T-helper 2 cell treated with Interferon-gamma antibody and Interleukin-4, amounts not matched to agents 100 ng/mL and 5 ng/mL, for 36 hours (primary cell): ENCODE measurements around the gene RXRA. TPM values are rescaled to one million over a fixed set of nuclear protein-coding genes. Genes with fewer than 3 reads are reported as not detected.

Source experiments
- intact Hi-C: fragments of 100-400 bp; cut with micrococcal nuclease; formaldehyde crosslinking; loops from one replicate; pipeline ENCODE4 v1.15.1; 2023
- total RNA-seq: library from RNA; stranded (reverse); gene quantifications from 2 replicates; pipeline ENCODE4 v1.2.3, GENCODE V29; 2022

Gene RXRA
- total RNA-seq, 1 donor from 2014 or later = 6.6 TPM

DNA sequence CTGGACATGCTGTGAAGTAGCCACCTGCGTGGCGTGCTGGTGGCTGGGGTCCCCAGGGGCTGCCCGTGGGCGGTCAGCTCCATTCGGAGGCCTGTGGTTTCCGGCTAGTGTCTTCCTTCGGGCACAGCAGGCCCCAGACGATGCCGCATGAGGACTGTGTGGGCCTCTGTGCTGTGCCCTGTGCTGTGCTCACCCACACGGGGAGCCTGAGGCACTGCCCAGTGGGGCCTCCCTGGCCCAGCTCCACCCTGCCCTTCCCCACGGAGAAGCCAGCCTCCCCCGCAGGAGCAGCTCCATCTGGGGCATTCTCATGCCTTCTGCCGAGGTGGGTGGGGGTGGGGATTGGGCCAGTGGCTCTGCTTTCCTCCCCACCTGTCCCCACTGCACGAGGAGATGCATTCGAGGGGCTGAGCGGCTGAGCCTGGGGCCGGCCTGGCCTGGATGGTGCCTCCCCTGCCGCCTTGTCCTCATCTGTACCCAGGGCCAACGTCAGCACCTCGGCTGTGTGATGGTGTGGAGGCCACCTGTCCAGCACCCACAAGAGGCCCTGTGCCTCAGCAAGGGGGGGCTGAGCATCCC lies 24.2 kb downstream of the RXRA start:
- intact Hi-C loops = no loop called here

DNA sequence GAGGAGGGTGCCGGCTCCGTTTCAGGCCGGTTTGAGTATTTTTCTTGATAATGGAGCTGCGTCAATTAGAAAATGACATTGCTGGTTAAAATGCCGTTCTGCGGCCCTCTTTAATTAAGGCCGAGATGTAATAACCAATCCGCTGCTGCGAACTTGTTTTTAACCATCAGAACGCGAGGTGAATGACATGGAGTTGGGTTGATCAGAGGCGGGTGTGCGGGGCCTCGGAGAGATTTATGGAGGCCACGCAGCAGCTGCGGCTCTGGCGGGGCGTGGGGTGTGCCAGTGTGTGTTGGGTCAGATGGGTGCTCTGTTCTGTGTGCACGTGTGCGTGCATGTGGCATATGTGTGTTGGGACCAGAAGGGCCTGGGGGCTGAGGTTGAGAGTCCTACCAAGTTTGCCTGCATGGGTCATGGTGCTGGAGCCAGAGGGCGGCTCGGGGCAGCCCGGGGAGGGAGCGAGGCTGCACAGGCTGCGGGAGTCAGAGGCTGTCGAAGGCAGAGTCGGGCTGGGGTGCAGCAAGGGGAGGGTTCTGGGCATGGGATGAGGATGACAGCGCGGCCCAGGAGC lies 25.4 kb downstream of the RXRA start:
- intact Hi-C loops = no loop called here

GRCh38 chr9:134352247-134352933 lies 26.1 kb downstream of the RXRA start:
- intact Hi-C loops = no loop called here

DNA sequence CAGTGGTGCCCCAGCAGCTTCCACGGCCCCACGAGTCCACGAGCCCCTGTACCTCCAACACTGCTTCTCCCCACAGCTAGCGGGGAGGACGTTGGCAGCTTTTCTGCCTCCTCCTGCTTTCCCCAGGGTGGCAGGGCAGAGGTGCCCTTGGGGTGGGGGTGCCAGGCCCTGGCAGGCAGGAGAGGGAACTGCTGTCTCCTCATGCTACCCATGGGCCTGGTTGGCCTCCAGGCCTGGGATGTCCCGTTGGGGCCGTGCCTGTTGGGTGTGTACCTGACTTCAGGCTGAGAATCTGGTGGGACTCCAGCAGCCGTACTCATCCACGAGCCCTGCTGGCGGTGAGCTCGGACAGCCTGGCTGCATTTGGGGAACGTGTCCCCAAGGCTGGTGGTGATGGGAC lies 27.3 kb downstream of the RXRA start:
- intact Hi-C loops = no loop called here

- intact Hi-C loops = no loop called here
These were observed 28.9 kb downstream of the RXRA start for GRCh38 chr9:134355158-134355557.

DNA sequence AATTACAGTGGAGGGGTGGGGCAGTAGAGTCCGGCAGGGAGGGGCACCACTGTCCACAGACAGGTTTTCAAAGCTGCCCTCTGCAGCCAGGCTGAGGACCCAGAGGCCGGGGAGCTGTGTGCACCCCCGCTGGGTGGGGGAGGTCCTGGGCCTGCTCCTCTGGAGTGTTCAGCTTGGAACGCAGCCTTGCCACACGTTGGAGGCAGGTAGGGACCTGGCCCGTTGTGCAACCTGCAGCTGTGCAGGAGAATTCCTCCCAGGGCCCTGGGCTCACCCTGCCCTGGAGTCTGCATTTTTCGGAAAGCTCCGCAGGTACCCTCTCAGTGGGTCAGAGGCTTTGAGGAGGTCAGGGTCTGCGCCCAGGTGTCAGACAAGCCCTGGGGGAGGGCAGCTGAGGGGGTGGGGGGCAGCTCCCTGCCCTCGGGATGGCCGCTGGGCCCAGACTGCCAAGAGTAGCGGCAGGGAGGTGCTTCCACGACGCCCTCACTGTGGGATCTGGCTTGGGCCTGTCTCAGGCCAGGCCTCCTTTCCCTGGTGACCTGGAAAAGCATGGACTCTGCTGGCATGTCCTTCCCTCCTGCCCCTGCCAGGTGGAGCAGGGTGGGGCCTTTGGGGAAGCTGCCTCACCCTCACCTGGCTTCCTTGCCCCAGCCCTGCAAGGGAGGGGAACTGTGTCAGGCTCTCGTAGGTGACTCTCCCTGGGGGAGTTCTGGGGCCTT lies 29.5 kb downstream of the RXRA start:
- intact Hi-C loops = no loop called here

- intact Hi-C loops = no loop called here
These were observed 30.5 kb downstream of the RXRA start for GRCh38 chr9:134356496-134357470.

DNA sequence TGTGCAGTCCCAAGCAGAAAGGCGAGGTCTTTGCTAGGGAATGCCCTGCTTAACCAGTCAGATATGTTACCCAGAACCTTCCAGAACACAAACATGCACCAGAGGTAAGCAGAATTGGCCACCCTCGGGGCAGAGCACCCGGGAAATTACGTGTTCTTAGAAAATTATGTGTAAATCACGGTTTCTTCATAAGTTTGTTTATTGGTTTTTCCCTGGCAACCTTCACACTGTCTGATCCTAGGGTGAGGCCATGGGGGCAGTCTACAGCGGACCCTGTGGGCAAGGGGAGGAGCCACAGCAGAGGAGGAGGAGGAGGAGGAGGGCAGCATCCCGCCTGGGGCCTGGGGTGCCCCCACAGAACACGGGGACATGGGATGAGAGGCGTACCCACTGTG lies 31.4 kb downstream of the RXRA start:
- intact Hi-C loops = no loop called here

GRCh38 chr9:134358026-134358661 lies 31.9 kb downstream of the RXRA start:
- intact Hi-C loops = no loop called here

- intact Hi-C loops = no loop called here
These were observed 32.5 kb downstream of the RXRA start for GRCh38 chr9:134358662-134359319.

DNA sequence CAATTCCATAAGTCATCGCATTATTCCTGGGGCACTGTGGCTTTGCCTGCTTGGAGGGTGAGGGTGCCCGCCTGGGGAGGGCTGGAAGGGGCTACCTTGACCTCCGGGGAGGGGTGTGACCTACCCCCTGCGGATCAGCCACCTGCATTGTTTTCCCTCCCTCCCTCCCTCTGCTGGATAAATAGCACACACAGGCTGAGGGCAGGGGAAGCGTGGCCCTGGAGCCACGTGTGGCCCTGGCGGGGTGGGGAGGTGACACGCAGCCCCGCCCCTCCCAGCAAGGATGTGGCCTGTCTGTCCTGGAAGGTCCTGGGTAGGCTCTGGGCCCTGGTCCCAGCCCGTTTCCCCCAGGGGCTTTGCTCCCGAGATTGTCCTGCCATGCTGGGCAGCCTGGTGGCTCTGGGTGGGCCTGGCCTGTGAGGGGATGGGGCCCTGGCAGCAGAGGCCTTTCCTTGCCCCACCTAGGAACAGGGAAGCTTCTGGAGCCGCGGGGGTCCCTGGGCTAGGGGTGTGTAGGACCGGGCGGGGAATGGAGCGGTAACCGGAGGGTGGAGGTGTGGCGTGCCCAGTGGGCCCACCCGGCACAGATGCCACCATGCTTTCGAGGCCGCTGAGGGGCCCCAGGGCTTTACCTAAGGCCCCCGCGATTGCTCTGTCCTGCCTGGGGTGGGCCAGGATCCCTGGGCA lies 33.4 kb downstream of the RXRA start:
- intact Hi-C loops = no loop called here

DNA sequence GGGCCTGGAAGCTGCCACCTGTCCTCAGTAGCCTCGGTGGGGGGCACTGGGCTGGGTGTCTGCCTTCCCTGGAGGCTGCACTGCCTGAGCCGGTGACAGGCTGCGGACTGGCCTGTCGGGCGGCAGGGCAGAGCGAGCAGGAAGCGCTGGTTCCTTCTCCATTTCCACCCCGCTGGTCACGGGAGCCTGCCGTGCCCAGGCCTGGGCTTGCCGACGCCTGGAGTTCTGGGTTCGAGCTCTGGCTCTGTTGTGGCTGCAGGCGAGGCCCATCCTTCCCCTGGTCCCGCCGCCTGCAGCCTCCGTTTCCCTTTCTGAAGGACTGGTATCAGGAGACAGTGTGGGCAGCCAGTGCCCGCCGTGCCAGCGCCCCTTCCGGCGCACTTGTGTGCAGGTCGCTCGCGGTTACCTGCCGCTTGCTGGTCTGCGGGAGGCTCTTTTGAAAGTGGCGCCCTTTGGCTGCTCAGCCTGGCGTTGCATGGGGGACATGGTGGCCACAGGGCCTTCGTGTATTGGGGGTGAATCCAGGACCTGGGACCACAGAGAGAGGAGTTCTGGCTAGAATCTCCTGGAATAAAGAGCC lies 34.0 kb downstream of the RXRA start:
- intact Hi-C loops = no loop called here

- intact Hi-C loops = no loop called here
These were observed 34.6 kb downstream of the RXRA start for GRCh38 chr9:134360897-134361296.

DNA sequence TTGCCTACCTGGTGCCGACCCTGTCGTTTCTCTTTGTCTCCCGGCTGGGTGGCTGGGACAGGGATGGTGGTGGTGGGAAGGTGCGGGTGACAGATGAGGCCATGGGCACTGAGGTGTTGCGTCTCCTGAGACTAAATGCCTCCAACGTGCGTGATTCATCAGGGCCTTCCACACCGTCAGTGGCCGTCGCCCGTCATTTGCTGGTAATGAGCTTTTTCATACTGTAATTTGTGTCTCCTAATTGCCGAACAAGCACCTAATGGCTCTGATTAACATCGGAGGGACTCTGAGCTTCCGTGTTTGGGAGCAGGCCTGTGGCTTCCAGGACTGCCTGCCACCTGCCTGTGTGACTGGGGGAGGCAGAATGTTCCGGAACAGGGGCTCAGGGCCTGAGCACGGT lies 35.2 kb downstream of the RXRA start:
- intact Hi-C loops = no loop called here

GRCh38 chr9:134361843-134362414 lies 35.7 kb downstream of the RXRA start:
- intact Hi-C loops = no loop called here

- intact Hi-C loops = no loop called here
These were observed 37.2 kb downstream of the RXRA start for GRCh38 chr9:134363450-134363849.

GRCh38 chr9:134364391-134365114 lies 38.3 kb downstream of the RXRA start:
- intact Hi-C loops = loop anchor here (2.0 kb wide), 1 partner anchor 78 kb away; no protein-coding TSS in a partner anchor

GRCh38 chr9:134365115-134365596 lies 38.9 kb downstream of the RXRA start:
- intact Hi-C loops = loop anchor here (2.0 kb wide), 1 partner anchor 78 kb away; no protein-coding TSS in a partner anchor
